SK-N-MC (cell line): Measurements from ENCODE around the gene BSN.

Source experiments
- EZH2 ChIP-seq: fragments of 200-600 bp; sonication (generic); IDR thresholded peaks from one replicate; pipeline ENCODE4 v1.6.1; 2017; ENCODE audit warnings: antibody characterized with exemption
- POLR2AphosphoS5 ChIP-seq: IDR thresholded peaks from 2 replicates; pipeline ENCODE4 v1.6.1; 2012; ENCODE audit warnings: mild to moderate bottlenecking, low read depth, low read length, borderline replicate concordance

GRCh38 chr3:49593041-49593440, 38.8 kb downstream of the BSN start:
- TF ChIP-seq EZH2 (no peak), POLR2AphosphoS5 (no peak)
